Left renal pelvis (tissue), 4 donors: ENCODE results near the gene SRD5A1. TPM values are rescaled to one million over a fixed set of nuclear protein-coding genes. Genes with fewer than 3 reads are reported as not detected.

Source experiments
- DNase-seq, 4 donors: peaks; one replicate each; pipeline ENCODE4 v3.0.0-alpha.2; 2013; ENCODE audit warnings: low read depth in 4 of 4, low spot score in 3 of 4
- polyA plus RNA-seq, 4 donors: library from polyadenylated mRNA; unstranded; fragments of 120-200 nt; gene quantifications; one replicate each; pipeline ENCODE4 v1.2.1, GENCODE V29; 2013; ENCODE audit not compliant: insufficient read length in 4 of 4

The SRD5A1 gene
- polyA plus RNA-seq, 4 donors = 9.3 to 12.2 (median 10.5) TPM

GRCh38 chr5:6723122-6723815 is 90.0 kb downstream of the SRD5A1 start:
- DNase-seq = no peak

- no peak for DNase-seq
Observed at GRCh38 chr5:6723816-6724300, 90.6 kb downstream of the SRD5A1 start.

Other genes with a start within 250 kb of the SRD5A1 start
- 1 to 10 TPM; 1.0 to 1.7 (median 1.2) TPM for gene UBE2QL1, start 184.6 kb upstream of the SRD5A1 start, polyA plus RNA-seq
- gene NSUN2, start 396 bp upstream of the SRD5A1 start, polyA plus RNA-seq = 10 to 100 TPM; 49.5 to 61.2 (median 55.9) TPM
- gene TENT4A, start 80.0 kb downstream of the SRD5A1 start, polyA plus RNA-seq = 10 to 100 TPM; 24.3 to 35.6 (median 25.8) TPM